GM21529 (cell line): ENCODE measurements around the gene PTPRG.

Experiments
- ATAC-seq: cut with Tn5 transposase; IDR thresholded peaks from one replicate; pipeline ENCODE4 v1.9.1; 2021; ENCODE audit not compliant: unreplicated experiment

The PTPRG gene

DNA sequence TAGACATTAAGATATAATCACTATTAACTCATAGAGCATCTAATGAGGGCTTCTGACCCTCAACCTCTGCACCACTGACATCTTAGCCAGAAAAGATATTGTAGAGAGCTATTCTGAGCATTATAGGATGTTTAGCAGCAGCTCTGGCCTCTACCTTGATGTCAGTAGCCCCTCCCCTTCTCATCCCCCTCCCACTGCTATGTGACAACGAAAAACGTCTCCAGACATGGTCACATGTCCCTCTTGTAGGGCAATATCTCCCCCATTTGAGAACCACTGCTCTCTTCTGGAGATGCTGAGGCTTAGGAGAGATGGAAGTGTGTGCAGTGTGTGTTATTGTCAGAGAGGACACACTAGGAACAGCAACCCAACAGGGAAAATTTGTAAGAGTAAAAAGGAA, 569.7 kb downstream of the PTPRG start:
- no peak for ATAC-seq

DNA sequence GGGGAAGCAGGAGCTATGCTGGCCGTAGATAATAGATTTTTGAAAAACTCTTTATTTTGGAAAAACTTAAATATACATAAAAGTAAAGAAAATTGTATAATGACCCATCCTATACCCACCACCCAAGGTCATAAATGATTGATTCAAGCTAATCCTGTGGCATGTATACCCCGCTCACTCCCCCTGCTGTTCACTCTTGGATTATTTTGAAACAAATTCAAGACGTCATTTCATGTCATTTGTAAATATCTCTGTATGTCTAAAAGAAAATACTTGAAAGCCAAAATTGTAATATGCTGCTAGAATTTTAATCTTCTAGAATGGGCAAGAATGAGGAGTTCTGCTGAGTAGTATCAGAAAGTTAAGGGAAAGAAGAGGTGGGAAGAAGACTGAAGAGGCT, 570.2 kb downstream of the PTPRG start:
- ATAC-seq: no peak

DNA sequence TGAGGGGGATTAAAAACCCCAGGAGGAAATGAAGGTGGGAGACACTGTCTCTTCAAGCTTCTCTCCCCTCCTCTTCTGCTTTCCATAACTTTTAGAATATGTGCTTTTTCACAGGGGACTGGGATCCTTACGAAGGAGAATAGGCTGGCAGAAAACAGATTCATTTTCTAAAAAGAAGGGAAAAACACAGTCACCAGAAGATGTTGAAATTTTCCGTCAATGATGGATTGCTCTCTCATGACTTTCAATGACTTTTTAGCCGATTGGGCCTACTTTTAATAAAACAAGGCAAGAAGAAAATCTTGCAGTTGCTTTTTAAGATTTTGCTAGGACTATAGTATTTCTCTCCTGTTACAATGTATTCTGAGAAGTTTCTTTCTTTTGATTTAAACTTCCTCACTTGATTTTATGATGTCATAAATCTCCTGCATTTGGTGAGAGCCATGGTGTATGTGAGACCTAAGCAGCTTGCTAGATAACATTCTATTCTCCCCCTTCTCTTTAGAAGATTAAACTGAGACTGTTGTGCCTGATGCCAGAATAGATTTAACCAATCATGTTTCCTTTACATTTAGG, 570.7 kb downstream of the PTPRG start:
- ATAC-seq: no peak

DNA sequence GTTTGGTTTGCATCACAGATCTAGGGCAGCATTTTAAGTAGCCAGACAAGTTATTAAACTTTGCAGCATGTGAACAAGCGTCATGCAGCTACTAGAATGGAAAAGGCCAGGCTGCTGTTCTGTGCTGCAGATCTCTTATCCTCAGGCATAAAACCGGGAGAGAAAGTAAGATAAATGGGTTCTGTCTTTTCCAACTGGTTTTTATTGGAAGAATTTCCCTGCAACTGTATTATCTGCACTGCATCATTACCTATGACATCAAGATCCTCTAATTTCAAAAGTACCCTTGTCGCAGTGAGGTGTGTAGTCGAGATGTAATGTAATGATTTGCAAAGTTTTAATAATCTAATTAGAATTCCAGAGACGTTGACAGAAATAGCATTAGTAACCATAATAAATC, 571.6 kb downstream of the PTPRG start:
- ATAC-seq: no peak

DNA sequence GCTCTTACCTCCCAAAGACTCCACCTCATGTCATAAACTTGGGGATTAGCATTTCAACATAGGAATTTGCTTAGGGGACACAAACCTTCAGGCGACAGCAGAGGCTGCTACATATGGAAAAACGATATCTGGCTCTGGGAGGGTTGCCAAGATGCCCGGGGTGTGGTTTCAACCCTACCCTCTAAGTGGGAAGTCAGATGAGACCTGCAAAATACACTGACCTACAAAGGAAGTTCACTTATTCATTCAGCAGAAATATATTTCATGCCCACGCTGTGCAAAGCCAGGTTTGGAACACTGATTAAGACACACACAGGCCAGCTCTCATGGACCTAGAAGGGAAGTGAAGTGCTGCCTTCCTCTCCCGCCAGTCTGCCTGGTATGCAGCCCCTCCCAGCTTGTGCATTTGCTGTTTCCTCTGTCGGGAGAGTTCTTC, 572.7 kb downstream of the PTPRG start:
- ATAC-seq: no peak

DNA sequence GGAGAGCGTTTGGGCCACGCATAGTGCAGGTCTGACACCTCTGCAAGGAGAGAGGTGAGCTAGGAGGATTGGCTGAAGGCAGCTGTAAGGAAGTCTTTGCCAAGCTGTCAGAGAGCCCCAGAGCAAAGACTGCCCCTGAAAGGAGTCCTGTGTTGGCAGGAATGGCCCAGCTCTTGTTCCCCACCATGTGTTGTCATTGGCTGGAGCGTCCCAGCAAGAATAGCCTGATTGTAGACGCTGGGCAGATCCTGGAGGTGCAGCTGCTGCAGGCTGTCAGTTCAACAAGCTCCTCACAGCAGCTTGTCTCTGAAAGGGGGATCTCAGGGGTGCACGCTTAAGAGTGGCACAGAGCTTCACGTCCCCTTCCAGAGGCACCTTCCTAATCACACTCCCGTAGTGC, 574.4 kb downstream of the PTPRG start:
- ATAC-seq: no peak

- ATAC-seq: no peak
These were observed 578.6 kb downstream of the PTPRG start for GRCh38 chr3:62139957-62140356.

- no peak for ATAC-seq
These were observed 581.1 kb downstream of the PTPRG start for GRCh38 chr3:62142331-62143085.

GRCh38 chr3:62143843-62144450, 582.6 kb downstream of the PTPRG start:
- ATAC-seq: no peak

DNA sequence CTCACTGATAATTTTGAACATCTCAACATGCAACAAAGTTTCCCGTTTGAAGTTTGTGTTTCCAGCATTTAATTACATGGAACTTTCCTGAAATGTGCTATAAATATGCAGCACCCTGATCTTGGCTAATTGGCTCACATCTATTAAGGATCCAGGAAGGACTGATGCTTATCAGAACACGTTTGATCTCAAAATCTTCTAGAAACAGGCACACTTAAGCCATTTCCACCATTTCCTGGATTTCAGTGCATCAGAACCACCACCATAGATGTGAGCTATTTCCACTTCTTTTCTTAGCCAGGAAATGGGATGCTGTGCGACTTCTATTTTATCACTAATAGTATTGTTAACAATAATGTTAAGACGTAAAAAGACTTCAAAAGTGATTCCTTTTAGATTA, 583.1 kb downstream of the PTPRG start:
- no peak for ATAC-seq

- ATAC-seq: no peak
These were observed 583.9 kb downstream of the PTPRG start for GRCh38 chr3:62145086-62145757.

- no peak for ATAC-seq
These were observed 588.2 kb downstream of the PTPRG start for GRCh38 chr3:62149539-62149938.

DNA sequence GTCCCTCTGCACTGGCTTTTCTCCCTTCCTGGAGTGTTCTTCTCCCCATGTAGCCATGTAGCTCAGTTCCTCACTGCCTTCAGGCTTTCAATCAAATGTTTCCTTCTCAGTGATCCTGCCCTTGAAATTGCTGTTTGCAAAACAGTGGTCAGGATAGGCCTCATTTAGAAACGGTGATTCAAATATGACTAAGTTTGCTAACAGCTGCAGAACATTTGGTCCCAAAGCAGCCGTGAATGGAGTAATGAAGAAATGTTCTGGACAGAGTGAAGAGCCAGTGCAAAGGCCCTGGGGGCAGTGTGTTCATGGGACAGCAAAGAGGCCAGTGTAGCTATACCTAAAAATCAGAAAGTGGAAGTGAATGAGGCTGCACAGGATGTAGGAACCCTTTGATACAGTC, 588.6 kb downstream of the PTPRG start:
- ATAC-seq: no peak

DNA sequence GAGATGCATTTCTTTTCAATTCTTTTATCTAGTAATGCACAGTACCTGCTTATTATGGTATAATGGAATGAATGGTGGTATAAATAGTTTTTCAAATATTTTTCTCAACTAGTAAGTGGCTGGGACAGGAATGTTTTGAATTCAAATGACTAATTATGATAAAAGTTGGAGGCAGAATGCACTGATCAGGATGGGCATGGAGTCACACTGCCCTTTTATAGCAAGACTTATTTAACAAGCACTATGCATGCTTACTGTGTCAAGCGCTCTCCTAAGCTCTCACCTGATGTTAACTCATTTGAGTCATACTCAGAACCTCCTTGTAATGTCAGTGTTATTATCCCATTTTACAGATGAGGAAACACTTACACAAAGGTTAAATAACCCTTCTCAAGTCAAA, 590.2 kb downstream of the PTPRG start:
- no peak for ATAC-seq

DNA sequence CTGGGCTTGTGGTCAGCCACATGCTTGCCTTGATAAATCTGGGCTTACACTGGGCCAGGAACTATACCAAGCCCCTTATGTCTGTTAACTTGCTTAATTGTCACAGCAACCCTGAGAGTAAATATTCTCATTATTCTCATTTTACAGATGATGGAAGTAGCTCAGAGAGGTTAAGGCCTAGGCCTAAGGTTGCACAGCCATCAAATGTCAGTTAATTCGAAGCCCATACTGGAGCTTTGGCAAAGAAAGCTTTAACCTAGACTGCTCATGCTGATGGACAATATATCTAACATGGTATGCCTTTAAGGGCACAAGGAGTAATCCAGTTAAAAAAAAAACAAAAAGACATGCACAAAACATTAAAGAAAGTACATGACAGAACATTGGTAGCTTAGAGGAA, 591.9 kb downstream of the PTPRG start:
- no peak for ATAC-seq

- ATAC-seq: no peak
These were observed 593.2 kb downstream of the PTPRG start for GRCh38 chr3:62154457-62155148.

GRCh38 chr3:62159056-62159708, 597.8 kb downstream of the PTPRG start:
- ATAC-seq: no peak

DNA sequence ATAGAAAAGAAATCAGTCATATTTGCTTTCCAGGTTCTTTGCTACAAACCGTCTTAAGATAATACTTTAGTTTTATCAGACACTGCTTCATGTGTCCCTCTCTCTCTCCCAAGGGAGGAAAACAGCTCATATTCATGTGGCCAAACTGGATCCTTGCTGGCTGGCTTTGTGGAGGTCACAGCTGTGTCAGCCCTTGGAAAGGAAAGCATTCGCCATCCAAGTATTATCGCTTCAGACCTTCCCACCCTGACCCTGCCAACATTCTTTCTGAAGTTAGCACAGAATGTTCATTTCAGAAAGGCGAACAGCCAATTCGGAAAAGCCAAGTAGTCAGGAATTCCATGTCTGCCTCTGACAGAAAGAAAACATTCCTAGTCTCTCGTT, 598.3 kb downstream of the PTPRG start:
- ATAC-seq: no peak

GRCh38 chr3:62161371-62161770, 600.0 kb downstream of the PTPRG start:
- no peak for ATAC-seq

DNA sequence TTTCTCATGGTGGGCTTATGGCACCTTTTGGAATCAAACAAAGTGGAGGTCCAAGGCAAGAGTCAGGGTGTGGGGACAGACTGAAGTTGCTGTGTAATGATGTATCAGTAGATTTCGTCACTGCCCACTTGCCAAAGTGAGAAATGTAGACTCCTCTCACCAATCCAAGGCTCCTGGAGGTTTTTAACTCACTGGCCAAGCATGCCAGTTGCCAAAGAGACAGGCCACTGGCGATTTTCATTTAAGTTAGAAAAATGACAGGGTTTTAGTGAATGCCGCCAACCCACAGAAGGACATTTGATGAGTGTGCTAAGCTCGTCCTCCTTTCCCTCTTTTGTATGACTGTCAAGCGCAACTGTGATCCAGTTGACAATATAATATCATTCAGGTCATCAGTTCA, 602.8 kb downstream of the PTPRG start:
- ATAC-seq: no peak

- ATAC-seq: no peak
These were observed 603.4 kb downstream of the PTPRG start for GRCh38 chr3:62164746-62165145.
